ENCODE data around the gene ZP1.

- TF ChIP-seq CTCF (IDR thresholded peaks at IDR 0.05 in 8 of 11, conservative IDR thresholded peaks at IDR 0.05 in 3 of 11) (no peak), POLR2AphosphoS5 (IDR thresholded peaks at IDR 0.05) (no peak), POLR2A (IDR thresholded peaks at IDR 0.05) (no peak)
Measured at GRCh38 chr11:60854847-60855725, 12.3 kb upstream of the ZP1 start.

Data from spleen (tissue), 7 donors.